Brain pericyte (primary cell): Measurements from ENCODE around the gene SLFN12L.

Experiments
- DNase-seq: peaks from one replicate; pipeline ENCODE4 v3.0.0-alpha.2; 2012; ENCODE audit warnings: low read depth, low spot score

Gene SLFN12L

GRCh38 chr17:35432176-35433074 lies 105.1 kb downstream of the SLFN12L start, which contains the start of gene SLFN12:
Gene SLFN12, minus strand, starts transcription at chr17:35432500. Its CDS starts 9,472 bp downstream, at chr17:35423028.
- peak; percentile 84 for DNase-seq

GRCh38 chr17:35429702-35430101 lies 107.8 kb downstream of the SLFN12L start:
- DNase-seq, result no peak

- DNase-seq, result no peak
Observed at GRCh38 chr17:35428229-35428628, 109.2 kb downstream of the SLFN12L start.

GRCh38 chr17:35423761-35424160 lies 113.7 kb downstream of the SLFN12L start:
- DNase-seq, result no peak
